Liver (tissue), 9 donors: ENCODE data around the gene DCUN1D2. TPM values are rescaled to one million over a fixed set of nuclear protein-coding genes. Genes with fewer than 3 reads are reported as not detected.

Source experiments
- DNase-seq: peaks from one replicate; pipeline ENCODE4 v3.0.0-alpha.2; 2017; ENCODE audit warnings: low spot score
- H3K27ac ChIP-seq, 2 donors: one replicate each; pipeline ENCODE4 v1.7.0; 2013; ENCODE audit warnings: inconsistent platforms in 2 of 2, low read length in 2 of 2, control low read depth in 1 of 2, low read depth in 1 of 2, mild to moderate bottlenecking in 1 of 2
- H3K27me3 ChIP-seq, 4 donors: one replicate each; pipeline versions ENCODE4 v1.6.1 to v1.7.0; 2013; ENCODE audit warnings: low read length in 3 of 4, inconsistent platforms in 1 of 4, mild to moderate bottlenecking in 1 of 4, moderate library complexity in 1 of 4; ENCODE audit not compliant: control insufficient read depth in 4 of 4, insufficient read depth in 4 of 4
- H3K36me3 ChIP-seq, 4 donors: one replicate each; pipeline versions ENCODE4 v1.6.1 to v1.7.0; 2013; ENCODE audit warnings: low read length in 3 of 4, mild to moderate bottlenecking in 3 of 4, low read depth in 1 of 4, moderate library complexity in 1 of 4; ENCODE audit not compliant: control insufficient read depth in 4 of 4, insufficient read depth in 3 of 4
- H3K4me1 ChIP-seq, 4 donors: one replicate each; pipeline versions ENCODE4 v1.6.1 to v1.7.0; 2013; ENCODE audit warnings: low read length in 3 of 4, mild to moderate bottlenecking in 3 of 4, moderate library complexity in 1 of 4; ENCODE audit not compliant: control insufficient read depth in 4 of 4, insufficient read depth in 4 of 4
- H3K4me3 ChIP-seq, 3 donors: one replicate each; pipeline versions ENCODE4 v1.6.1 to v1.7.0; 2013; ENCODE audit warnings: low read length in 3 of 3, control low read depth in 1 of 3, low read depth in 1 of 3, mild to moderate bottlenecking in 1 of 3
- H3K9ac ChIP-seq, 2 donors: one replicate each; pipeline ENCODE4 v1.7.0; 2013; ENCODE audit warnings: low read length in 2 of 2, mild to moderate bottlenecking in 2 of 2, moderate library complexity in 2 of 2, control low read depth in 1 of 2, low read depth in 1 of 2
- H3K9me3 ChIP-seq, 4 donors: one replicate each; pipeline versions ENCODE4 v1.6.1 to v1.7.0; 2013; ENCODE audit warnings: low read length in 3 of 4; ENCODE audit not compliant: control insufficient read depth in 4 of 4
- FOXA1 ChIP-seq: IDR thresholded peaks from 2 replicates; pipeline ENCODE4 v1.6.1; 2016; ENCODE audit warnings: antibody characterized with exemption
- GABPA ChIP-seq, 2 donors: IDR thresholded peaks in 1 of 2; conservative IDR thresholded peaks in 1 of 2; 2 replicates each; pipeline ENCODE4 v1.6.1; 2016; ENCODE audit warnings: antibody characterized with exemption in 2 of 2, mild to moderate bottlenecking in 1 of 2, moderate library complexity in 1 of 2
- HNF4A ChIP-seq, 2 donors: conservative IDR thresholded peaks; 2 replicates each; pipeline ENCODE4 v1.6.1; 2016; ENCODE audit warnings: antibody characterized with exemption in 2 of 2, mild to moderate bottlenecking in 2 of 2
- HNF4G ChIP-seq: IDR thresholded peaks from 2 replicates; pipeline ENCODE4 v1.6.1; 2016; ENCODE audit warnings: antibody characterized with exemption
- MAX ChIP-seq: IDR thresholded peaks from 2 replicates; pipeline ENCODE4 v1.6.1; 2016; ENCODE audit warnings: antibody characterized with exemption
- NR2F2 ChIP-seq: IDR thresholded peaks from 2 replicates; pipeline ENCODE4 v1.6.1; 2016; ENCODE audit warnings: antibody characterized with exemption
- RAD21 ChIP-seq, 2 donors: IDR thresholded peaks; 2 replicates each; pipeline ENCODE4 v1.6.1; 2016; ENCODE audit warnings: antibody characterized with exemption in 2 of 2, mild to moderate bottlenecking in 2 of 2
- REST ChIP-seq: IDR thresholded peaks from 2 replicates; pipeline ENCODE4 v1.6.1; 2016; ENCODE audit warnings: antibody characterized with exemption, mild to moderate bottlenecking
- RXRA ChIP-seq, 2 donors: IDR thresholded peaks; 2 replicates each; pipeline ENCODE4 v1.6.1; 2017 to 2018; ENCODE audit warnings: antibody characterized with exemption in 2 of 2, mild to moderate bottlenecking in 1 of 2
- SP1 ChIP-seq: IDR thresholded peaks from 2 replicates; pipeline ENCODE4 v1.6.1; 2018; ENCODE audit warnings: antibody characterized with exemption, mild to moderate bottlenecking
- TAF1 ChIP-seq: conservative IDR thresholded peaks from 2 replicates; pipeline ENCODE4 v1.6.1; 2016; ENCODE audit warnings: antibody characterized with exemption, mild to moderate bottlenecking
- YY1 ChIP-seq: IDR thresholded peaks from 2 replicates; pipeline ENCODE4 v1.6.1; 2016; ENCODE audit warnings: antibody characterized with exemption, mild to moderate bottlenecking
- WGBS: extraction: QIAGEN DNeasy Blood & Tissue Kit; methylation state at CpG from one replicate; pipeline ENCODE4 v1.1.7; 2013; 5-methylcytosine and 5-hydroxymethylcytosine counted together
- polyA plus RNA-seq, 2 donors: library from polyadenylated mRNA; stranded (reverse) in 1 of 2; unstranded in 1 of 2; fragments of 200-250 nt in 1 of 2; fragments of >200 nt in 1 of 2; fragmentation: Nextera tagmentation in 1 of 2; extraction: Ambion mirVana in 1 of 2; gene quantifications; one replicate each; pipeline versions ENCODE4 v1.2.1 to v1.2.3, GENCODE V29; 2013 to 2015
- total RNA-seq, 2 donors: library from RNA; depleted of rRNA; stranded (reverse); fragments of >200 nt; gene quantifications; one replicate each; pipeline ENCODE4 v1.2.3, GENCODE V29; 2014
- donor health status: healthy.
- donor health status: healthy.
- donor health status: healthy.
- donor health status: healthy.
- donor health status: healthy.

The DCUN1D2 gene
- total and polyA plus RNA-seq, 4 donors = 4.0 to 13.1 (median 5.5) TPM

GRCh38 chr13:113508521-113509254 is 18.2 kb upstream of the DCUN1D2 start:
- Histone ChIP-seq H3K36me3 (peaks cover 0 to 19% (median 10%) of the 10 kb centered on the region in 4 donors), H3K27ac (no peak overlapping the region), H3K9ac (no peak overlapping the region), H3K27me3 (no peaks in the 10 kb centered on the region), H3K9me3 (no peaks in the 10 kb centered on the region), H3K4me3 (no peak overlapping the region), H3K4me1 (no peaks in the 10 kb centered on the region)
- no peak for DNase-seq
- TF ChIP-seq GABPA (IDR thresholded peaks at IDR 0.05 in 1 of 2, conservative IDR thresholded peaks at IDR 0.05 in 1 of 2) = no peak
- TF ChIP-seq REST = no peak
- TF ChIP-seq RXRA (IDR thresholded peaks at IDR 0.05) = no peak
- no peak for TF ChIP-seq HNF4A (conservative IDR thresholded peaks at IDR 0.05)
- TF ChIP-seq NR2F2 = no peak
- no peak for TF ChIP-seq TAF1
- 95% methylated on average over 17 of the region's 17 CpGs for WGBS

GRCh38 chr13:113507505-113508345 is 17.2 kb upstream of the DCUN1D2 start:
- no peaks in the 10 kb centered on the region for H3K27me3 ChIP-seq
- DNase-seq = no peak
- 90% methylated on average over 21 of the region's 21 CpGs for WGBS
- peaks cover 0 to 19% (median 11%) of the 10 kb centered on the region in 4 donors for H3K36me3 ChIP-seq
- TF ChIP-seq FOXA1 (no peak), HNF4G (no peak), REST (no peak), NR2F2 (no peak), YY1 (no peak), SP1 (no peak), HNF4A (conservative IDR thresholded peaks at IDR 0.05) (no peak), RAD21 (IDR thresholded peaks at IDR 0.05) (no peak), MAX (no peak), TAF1 (no peak)
- H3K9ac ChIP-seq = no peak overlapping the region
- no peak overlapping the region for H3K27ac ChIP-seq
- H3K4me1 ChIP-seq = no peaks in the 10 kb centered on the region
- H3K4me3 ChIP-seq = no peak overlapping the region
- H3K9me3 ChIP-seq = no peaks in the 10 kb centered on the region
